HepG2 (cell line): ENCODE measurements around the gene AMTN. TPM values are rescaled to one million over a fixed set of nuclear protein-coding genes. Genes with fewer than 3 reads are reported as not detected.

Experiments used
- ADNP ChIP-seq: sonication (generic); formaldehyde crosslinking; IDR thresholded peaks from 2 replicates; pipeline ENCODE4 v1.4.0; 2020; ENCODE audit warnings: missing genetic modification reagents
- ESRRA ChIP-seq: sonication (generic); formaldehyde crosslinking; IDR thresholded peaks from 2 replicates; pipeline ENCODE4 v1.5.1; 2020; ENCODE audit warnings: mild to moderate bottlenecking, low read depth, missing genetic modification reagents
- HMG20A ChIP-seq: IDR thresholded peaks from 2 replicates; pipeline ENCODE4 v1.6.1; 2016; ENCODE audit warnings: borderline replicate concordance
- JDP2 ChIP-seq: sonication (generic); formaldehyde crosslinking; IDR thresholded peaks from 2 replicates; pipeline ENCODE4 v1.8.1; 2022; ENCODE audit warnings: missing genetic modification reagents, borderline replicate concordance
- KLF13 ChIP-seq: sonication (generic); formaldehyde crosslinking; IDR thresholded peaks from 2 replicates; pipeline ENCODE4 v1.4.0; 2020; ENCODE audit warnings: mild to moderate bottlenecking, missing genetic modification reagents
- MXI1 ChIP-seq: IDR thresholded peaks from 3 replicates; pipeline ENCODE4 v1.6.1; 2012; ENCODE audit warnings: low read depth, low read length, inconsistent platforms, borderline replicate concordance
- RORA ChIP-seq: sonication (generic); formaldehyde crosslinking; IDR thresholded peaks from 2 replicates; pipeline ENCODE4 v1.5.0; 2020; ENCODE audit warnings: mild to moderate bottlenecking, missing genetic modification reagents, moderate library complexity
- SATB2 ChIP-seq: sonication (generic); formaldehyde crosslinking; IDR thresholded peaks from 2 replicates; pipeline ENCODE4 v1.5.0; 2020; ENCODE audit warnings: missing genetic modification reagents
- SOX13 ChIP-seq, 3 experiments: fragments of 450-650 bp in 1 of 3; sonication (generic) in 1 of 3; formaldehyde crosslinking in 1 of 3; IDR thresholded peaks in 2 of 3; conservative IDR thresholded peaks in 1 of 3; 2 replicates each; pipeline versions ENCODE4 v1.5.0 to v1.6.1; 2016 to 2020; ENCODE audit warnings: antibody characterized with exemption in 1 of 3, mild to moderate bottlenecking in 1 of 3, missing compliant biosample characterization in 1 of 3, missing genetic modification reagents in 1 of 3, moderate library complexity in 1 of 3
- TSC22D2 ChIP-seq: sonication (generic); formaldehyde crosslinking; IDR thresholded peaks from 2 replicates; pipeline ENCODE4 v1.5.1; 2020; ENCODE audit warnings: missing genetic modification reagents, mild to moderate bottlenecking, borderline replicate concordance
- ZNF12 ChIP-seq: sonication (generic); formaldehyde crosslinking; IDR thresholded peaks from 2 replicates; pipeline ENCODE4 v1.5.0; 2020; ENCODE audit warnings: missing genetic modification reagents
- ZNF317 ChIP-seq: sonication (generic); formaldehyde crosslinking; IDR thresholded peaks from 2 replicates; pipeline ENCODE4 v1.5.0; 2020; ENCODE audit warnings: mild to moderate bottlenecking, missing genetic modification reagents
- ZNF644 ChIP-seq: IDR thresholded peaks from 2 replicates; pipeline ENCODE4 v1.6.1; 2016; ENCODE audit warnings: low read depth
- ZNF772 ChIP-seq: sonication (generic); formaldehyde crosslinking; IDR thresholded peaks from 2 replicates; pipeline ENCODE4 v1.5.0; 2020; ENCODE audit warnings: mild to moderate bottlenecking, missing genetic modification reagents
- polyA plus RNA-seq, 8 experiments: library from polyadenylated mRNA; depleted of rRNA in 3 of 8; stranded (reverse) in 7 of 8; unstranded in 1 of 8; fragments of >200 nt; fragmentation: Illumina TruSeq in 4 of 8; extraction: Trizol in 4 of 8; gene quantifications; 2 replicates each; pipeline versions ENCODE4 v1.2.1 to v1.2.3, GENCODE V29; 2011 to 2016; ENCODE audit warnings: low read depth in 4 of 8, missing spikeins in 1 of 8, mixed read lengths in 1 of 8; ENCODE audit not compliant: insufficient read depth in 1 of 8
- total RNA-seq, 5 experiments: library from RNA; depleted of rRNA; stranded (reverse); fragments of >200 nt; fragmentation: Illumina TruSeq; extraction: Trizol; gene quantifications; 2 replicates each; pipeline ENCODE4 v1.2.3, GENCODE V29; 2016; ENCODE audit warnings: low read depth in 1 of 5
- TF ChIP-seq, protein P1 (sequence below): IDR thresholded peaks from 2 replicates; pipeline ENCODE4 v1.4.0; 2020; ENCODE audit warnings: mild to moderate bottlenecking, missing genetic modification reagents
- TF ChIP-seq, protein P2 (sequence below): sonication (generic); formaldehyde crosslinking; IDR thresholded peaks from 2 replicates; pipeline ENCODE4 v1.4.0; 2020; ENCODE audit warnings: missing genetic modification reagents
- TF ChIP-seq, protein P3 (sequence below): sonication (generic); IDR thresholded peaks from 2 replicates; pipeline ENCODE4 v1.6.1; 2016; ENCODE audit warnings: low read depth, borderline replicate concordance
- TF ChIP-seq, protein P4 (sequence below): sonication (generic); formaldehyde crosslinking; IDR thresholded peaks from 2 replicates; pipeline ENCODE4 v1.5.0; 2020; ENCODE audit warnings: mild to moderate bottlenecking, missing genetic modification reagents, borderline replicate concordance
- TF ChIP-seq, protein P5 (sequence below): sonication (generic); formaldehyde crosslinking; IDR thresholded peaks from 2 replicates; pipeline ENCODE4 v1.5.0; 2020; ENCODE audit warnings: mild to moderate bottlenecking, low read depth, missing genetic modification reagents, borderline replicate concordance
- TF ChIP-seq, protein P6 (sequence below): IDR thresholded peaks from 2 replicates; pipeline ENCODE4 v1.6.1; 2016; ENCODE audit warnings: control low read depth

AMTN gene
- total and polyA plus RNA-seq, 2 of the 13 experiments (the other 11 are each of a cell fraction or from before 2014, with no cell fraction given): 0.15 TPM; not detected in 1

DNA sequence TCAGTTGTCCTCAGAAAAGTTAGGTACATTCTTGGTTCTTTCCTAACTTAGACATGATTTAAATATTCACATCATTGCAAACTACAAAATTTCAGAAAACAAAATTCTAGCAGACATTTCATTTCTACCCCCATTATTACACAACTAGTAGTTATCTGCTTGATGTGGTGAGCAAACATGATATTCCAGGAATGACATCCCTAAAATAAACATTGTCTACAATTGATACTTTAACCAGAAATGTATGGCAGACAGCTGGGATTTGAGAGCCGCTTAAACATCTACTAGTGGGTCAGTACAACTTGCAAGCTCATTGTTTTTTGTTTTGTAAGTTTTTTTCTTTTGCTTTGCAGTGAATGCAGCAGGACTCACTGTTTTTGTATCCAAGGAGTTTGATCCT lies 41.6 kb downstream of the AMTN start (continued):
- TF ChIP-seq, protein P1, sequence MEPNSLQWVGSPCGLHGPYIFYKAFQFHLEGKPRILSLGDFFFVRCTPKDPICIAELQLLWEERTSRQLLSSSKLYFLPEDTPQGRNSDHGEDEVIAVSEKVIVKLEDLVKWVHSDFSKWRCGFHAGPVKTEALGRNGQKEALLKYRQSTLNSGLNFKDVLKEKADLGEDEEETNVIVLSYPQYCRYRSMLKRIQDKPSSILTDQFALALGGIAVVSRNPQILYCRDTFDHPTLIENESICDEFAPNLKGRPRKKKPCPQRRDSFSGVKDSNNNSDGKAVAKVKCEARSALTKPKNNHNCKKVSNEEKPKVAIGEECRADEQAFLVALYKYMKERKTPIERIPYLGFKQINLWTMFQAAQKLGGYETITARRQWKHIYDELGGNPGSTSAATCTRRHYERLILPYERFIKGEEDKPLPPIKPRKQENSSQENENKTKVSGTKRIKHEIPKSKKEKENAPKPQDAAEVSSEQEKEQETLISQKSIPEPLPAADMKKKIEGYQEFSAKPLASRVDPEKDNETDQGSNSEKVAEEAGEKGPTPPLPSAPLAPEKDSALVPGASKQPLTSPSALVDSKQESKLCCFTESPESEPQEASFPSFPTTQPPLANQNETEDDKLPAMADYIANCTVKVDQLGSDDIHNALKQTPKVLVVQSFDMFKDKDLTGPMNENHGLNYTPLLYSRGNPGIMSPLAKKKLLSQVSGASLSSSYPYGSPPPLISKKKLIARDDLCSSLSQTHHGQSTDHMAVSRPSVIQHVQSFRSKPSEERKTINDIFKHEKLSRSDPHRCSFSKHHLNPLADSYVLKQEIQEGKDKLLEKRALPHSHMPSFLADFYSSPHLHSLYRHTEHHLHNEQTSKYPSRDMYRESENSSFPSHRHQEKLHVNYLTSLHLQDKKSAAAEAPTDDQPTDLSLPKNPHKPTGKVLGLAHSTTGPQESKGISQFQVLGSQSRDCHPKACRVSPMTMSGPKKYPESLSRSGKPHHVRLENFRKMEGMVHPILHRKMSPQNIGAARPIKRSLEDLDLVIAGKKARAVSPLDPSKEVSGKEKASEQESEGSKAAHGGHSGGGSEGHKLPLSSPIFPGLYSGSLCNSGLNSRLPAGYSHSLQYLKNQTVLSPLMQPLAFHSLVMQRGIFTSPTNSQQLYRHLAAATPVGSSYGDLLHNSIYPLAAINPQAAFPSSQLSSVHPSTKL (CRISPR knock-in tag): peak; percentile 85
- TF ChIP-seq HMG20A (CRISPR knock-in tag) (peak; percentile 77; the same call in 1 of the 2 replicates), MXI1 (no peak), ADNP (no peak), SOX13 (IDR thresholded peaks at IDR 0.05) (no peak), SOX13 (CRISPR knock-in tag; conservative IDR thresholded peaks at IDR 0.05 in 1 of 2, IDR thresholded peaks at IDR 0.05 in 1 of 2) (peak in 1 of 2 experiments; percentile 85; a peak in 2 of 4 replicates), ZNF317 (no peak), ZNF772 (CRISPR knock-in tag) (no peak), SATB2 (CRISPR knock-in tag) (no peak), ESRRA (CRISPR knock-in tag) (no peak), TSC22D2 (CRISPR knock-in tag) (no peak), ZNF12 (0 out of 2 replicates have a peak, but pooled peaks have one; percentile 29), JDP2 (CRISPR knock-in tag) (no peak), KLF13 (CRISPR knock-in tag) (no peak), RORA (CRISPR knock-in tag) (no peak), ZNF644 (CRISPR knock-in tag) (peak; percentile 24; the same call in 1 of the 2 replicates)
- TF ChIP-seq, protein P2, sequence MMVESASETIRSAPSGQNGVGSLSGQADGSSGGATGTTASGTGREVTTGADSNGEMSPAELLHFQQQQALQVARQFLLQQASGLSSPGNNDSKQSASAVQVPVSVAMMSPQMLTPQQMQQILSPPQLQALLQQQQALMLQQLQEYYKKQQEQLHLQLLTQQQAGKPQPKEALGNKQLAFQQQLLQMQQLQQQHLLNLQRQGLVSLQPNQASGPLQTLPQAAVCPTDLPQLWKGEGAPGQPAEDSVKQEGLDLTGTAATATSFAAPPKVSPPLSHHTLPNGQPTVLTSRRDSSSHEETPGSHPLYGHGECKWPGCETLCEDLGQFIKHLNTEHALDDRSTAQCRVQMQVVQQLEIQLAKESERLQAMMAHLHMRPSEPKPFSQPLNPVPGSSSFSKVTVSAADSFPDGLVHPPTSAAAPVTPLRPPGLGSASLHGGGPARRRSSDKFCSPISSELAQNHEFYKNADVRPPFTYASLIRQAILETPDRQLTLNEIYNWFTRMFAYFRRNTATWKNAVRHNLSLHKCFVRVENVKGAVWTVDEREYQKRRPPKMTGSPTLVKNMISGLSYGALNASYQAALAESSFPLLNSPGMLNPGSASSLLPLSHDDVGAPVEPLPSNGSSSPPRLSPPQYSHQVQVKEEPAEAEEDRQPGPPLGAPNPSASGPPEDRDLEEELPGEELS (CRISPR knock-in tag): 0 out of 2 replicates have a peak, but pooled peaks have one; percentile 13
- TF ChIP-seq, protein P3, sequence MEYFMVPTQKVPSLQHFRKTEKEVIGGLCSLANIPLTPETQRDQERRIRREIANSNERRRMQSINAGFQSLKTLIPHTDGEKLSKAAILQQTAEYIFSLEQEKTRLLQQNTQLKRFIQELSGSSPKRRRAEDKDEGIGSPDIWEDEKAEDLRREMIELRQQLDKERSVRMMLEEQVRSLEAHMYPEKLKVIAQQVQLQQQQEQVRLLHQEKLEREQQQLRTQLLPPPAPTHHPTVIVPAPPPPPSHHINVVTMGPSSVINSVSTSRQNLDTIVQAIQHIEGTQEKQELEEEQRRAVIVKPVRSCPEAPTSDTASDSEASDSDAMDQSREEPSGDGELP: peak; percentile 35; the same call in 1 of the 2 replicates
- TF ChIP-seq, protein P4, sequence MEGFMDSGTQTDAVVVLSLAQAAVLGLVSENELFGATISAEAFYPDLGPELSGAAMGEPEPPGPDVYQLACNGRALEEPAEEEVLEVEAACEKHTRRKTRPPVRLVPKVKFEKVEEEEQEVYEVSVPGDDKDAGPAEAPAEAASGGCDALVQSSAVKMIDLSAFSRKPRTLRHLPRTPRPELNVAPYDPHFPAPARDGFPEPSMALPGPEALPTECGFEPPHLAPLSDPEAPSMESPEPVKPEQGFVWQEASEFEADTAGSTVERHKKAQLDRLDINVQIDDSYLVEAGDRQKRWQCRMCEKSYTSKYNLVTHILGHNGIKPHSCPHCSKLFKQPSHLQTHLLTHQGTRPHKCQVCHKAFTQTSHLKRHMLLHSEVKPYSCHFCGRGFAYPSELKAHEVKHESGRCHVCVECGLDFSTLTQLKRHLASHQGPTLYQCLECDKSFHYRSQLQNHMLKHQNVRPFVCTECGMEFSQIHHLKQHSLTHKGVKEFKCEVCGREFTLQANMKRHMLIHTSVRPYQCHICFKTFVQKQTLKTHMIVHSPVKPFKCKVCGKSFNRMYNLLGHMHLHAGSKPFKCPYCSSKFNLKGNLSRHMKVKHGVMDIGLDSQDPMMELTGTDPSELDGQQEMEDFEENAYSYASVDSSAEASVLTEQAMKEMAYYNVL (CRISPR knock-in tag): no peak
- TF ChIP-seq, protein P5, sequence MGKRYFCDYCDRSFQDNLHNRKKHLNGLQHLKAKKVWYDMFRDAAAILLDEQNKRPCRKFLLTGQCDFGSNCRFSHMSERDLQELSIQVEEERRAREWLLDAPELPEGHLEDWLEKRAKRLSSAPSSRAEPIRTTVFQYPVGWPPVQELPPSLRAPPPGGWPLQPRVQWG (CRISPR knock-in tag): no peak
- TF ChIP-seq, protein P6, sequence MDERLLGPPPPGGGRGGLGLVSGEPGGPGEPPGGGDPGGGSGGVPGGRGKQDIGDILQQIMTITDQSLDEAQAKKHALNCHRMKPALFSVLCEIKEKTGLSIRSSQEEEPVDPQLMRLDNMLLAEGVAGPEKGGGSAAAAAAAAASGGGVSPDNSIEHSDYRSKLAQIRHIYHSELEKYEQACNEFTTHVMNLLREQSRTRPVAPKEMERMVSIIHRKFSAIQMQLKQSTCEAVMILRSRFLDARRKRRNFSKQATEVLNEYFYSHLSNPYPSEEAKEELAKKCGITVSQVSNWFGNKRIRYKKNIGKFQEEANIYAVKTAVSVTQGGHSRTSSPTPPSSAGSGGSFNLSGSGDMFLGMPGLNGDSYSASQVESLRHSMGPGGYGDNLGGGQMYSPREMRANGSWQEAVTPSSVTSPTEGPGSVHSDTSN (CRISPR knock-in tag): no peak
